Suprapubic skin (tissue), 4 donors: ENCODE data around the gene SLCO6A1.
"Not testable (repeated sequence)": the region's sequence is repeated elsewhere in the genome, so short reads cannot be mapped to it uniquely, and the experiment has no call there.

Experiments used
- CTCF ChIP-seq, 2 donors: fragments of 200-600 bp in 1 of 2; fragments of 450-650 bp in 1 of 2; sonication (generic) in 1 of 2; IDR thresholded peaks; one replicate each; pipeline ENCODE4 v1.5.1; 2016 to 2019; ENCODE audit warnings: antibody characterized with exemption in 2 of 2, mild to moderate bottlenecking in 1 of 2, moderate library complexity in 1 of 2
- POLR2A ChIP-seq, 2 donors: fragments of 450-650 bp; IDR thresholded peaks; one replicate each; pipeline ENCODE4 v1.6.1; 2017; ENCODE audit warnings: antibody characterized with exemption in 2 of 2, mild to moderate bottlenecking in 2 of 2, moderate library complexity in 2 of 2
- POLR2AphosphoS5 ChIP-seq, 3 donors: sonication (generic); formaldehyde crosslinking; IDR thresholded peaks; one replicate each; pipeline ENCODE4 v1.6.1; 2017; ENCODE audit warnings: antibody characterized with exemption in 3 of 3

DNA sequence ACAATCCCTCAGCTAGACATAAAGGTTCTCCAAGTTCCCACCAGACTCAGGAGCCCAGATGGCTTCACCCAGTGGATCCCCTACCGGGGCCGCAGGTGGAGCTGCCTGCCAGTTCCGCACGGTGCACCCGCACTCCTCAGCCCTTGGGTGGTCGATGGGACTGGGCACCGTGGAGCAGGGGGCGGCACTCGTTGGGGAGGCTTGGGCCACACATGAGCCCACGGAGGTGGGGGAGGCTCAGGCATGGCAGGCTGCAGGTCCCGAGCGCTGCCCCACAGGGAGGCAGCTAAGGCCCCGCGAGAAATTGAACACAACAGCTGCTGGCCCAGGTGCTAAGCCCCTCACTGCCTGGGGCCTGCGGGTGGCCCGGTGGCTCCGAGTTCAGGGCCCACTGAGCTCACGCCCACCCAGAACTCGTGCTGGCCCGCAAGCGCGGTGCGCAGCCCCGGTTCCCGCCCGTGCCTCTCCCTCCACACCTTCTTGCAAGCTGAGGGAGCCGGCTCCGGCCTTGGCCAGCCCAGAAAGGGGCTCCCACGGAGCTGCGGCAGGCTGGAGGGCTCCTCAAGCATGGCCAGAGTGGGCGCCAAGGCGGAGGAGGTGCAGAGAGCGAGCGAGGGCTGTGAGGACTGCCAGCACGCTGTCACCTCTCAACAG lies 7.4 kb downstream of the SLCO6A1 start:
- TF ChIP-seq POLR2AphosphoS5, CTCF, POLR2A (IDR thresholded peaks at IDR 0.05): not testable (repeated sequence)
